ENCODE results near the gene ANKRD39. TPM values are rescaled to one million over a fixed set of nuclear protein-coding genes. Genes with fewer than 3 reads are reported as not detected.
"Not testable (repeated sequence)": the region's sequence is repeated elsewhere in the genome, so short reads cannot be mapped to it uniquely, and the experiment has no call there.

Gene ANKRD39
- total and polyA plus RNA-seq, 2 experiments from 2014 or later = 17.5 to 32.0 TPM

DNA sequence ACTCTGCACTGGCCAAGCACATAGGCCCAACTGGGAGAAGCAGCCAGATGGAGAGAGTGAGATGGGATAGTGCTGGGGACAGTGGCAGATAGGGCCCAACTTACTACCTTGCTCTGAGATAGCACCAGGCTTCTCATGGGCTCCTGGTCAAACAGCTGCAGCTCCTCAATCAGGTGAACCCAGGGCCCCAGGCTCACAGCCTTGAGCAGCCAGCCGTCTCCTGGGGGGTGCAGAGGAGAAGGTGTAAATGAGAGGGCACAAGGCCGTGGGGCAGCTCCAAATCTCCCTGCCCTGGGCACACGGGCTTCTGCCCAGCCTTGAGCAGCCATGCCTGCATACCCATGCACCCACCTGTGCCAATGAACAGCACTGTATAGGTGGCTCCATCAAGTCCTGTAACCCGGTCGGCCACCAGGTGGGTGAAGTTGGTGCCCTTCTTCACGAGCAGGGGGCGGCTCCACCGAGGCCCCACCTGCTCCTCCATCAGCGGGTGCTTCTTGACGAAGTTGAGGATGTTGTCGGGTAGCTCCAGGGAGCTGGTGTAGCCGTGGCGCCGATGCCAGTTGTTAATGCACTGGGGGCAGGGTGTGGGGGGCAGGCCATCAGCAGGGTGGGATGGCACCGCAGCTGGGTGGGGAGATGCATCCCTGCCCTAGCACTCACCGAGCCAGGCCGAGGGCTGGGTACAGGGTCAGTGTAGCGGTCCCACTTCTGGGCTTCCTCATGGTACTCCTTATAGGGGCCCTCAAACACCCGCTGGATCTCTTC, 5.9 kb upstream of the ANKRD39 start:
- H3K4me1 ChIP-seq (ENCODE audit: insufficient read depth) = peaks cover 17% of the 10 kb centered on the region
- H3K27ac Mint-ChIP-seq = no peak overlapping the region; the same call in 1 of the 2 replicates
- H3K9me3 Mint-ChIP-seq = no peaks in the 10 kb centered on the region; the same call in 2 of the 3 replicates
- peaks cover 30% of the 10 kb centered on the region; the same call in 1 of the 2 replicates for H3K36me3 ChIP-seq (ENCODE audit: insufficient read depth)
- peaks cover 19% of the 10 kb centered on the region for H3K27me3 Mint-ChIP-seq (ENCODE audit: insufficient read depth, low read depth, poor library complexity)
- H3K79me2 ChIP-seq (replicated peaks; ENCODE audit: insufficient read depth) = peaks cover 33% of the 10 kb centered on the region
- H3K9me2 ChIP-seq (ENCODE audit: insufficient read depth) = no peaks in the 10 kb centered on the region
- H3F3A ChIP-seq (replicated peaks; ENCODE audit: low read depth) = peaks cover 17% of the 10 kb centered on the region
- no peak overlapping the region for H3K4me3 ChIP-seq
- no peak overlapping the region for H3K27ac ChIP-seq (ENCODE audit: low read depth)
- H3K4me3 Mint-ChIP-seq = no peak overlapping the region
- no peak overlapping the region for H3K4me2 ChIP-seq
- DNase-seq (ENCODE audit: low spot score) = no peak
- TF ChIP-seq NANOG (IDR thresholded peaks at IDR 0.05; ENCODE audit: borderline replicate concordance) (no peak), ZNF114 (CRISPR knock-in tag; IDR thresholded peaks at IDR 0.05) (no peak), STAT1 (IDR thresholded peaks at IDR 0.05; ENCODE audit: unreplicated experiment) (no peak), EZH2phosphoT487 (IDR thresholded peaks at IDR 0.05; ENCODE audit: unreplicated experiment) (no peak), ZNF331 (CRISPR knock-in tag; IDR thresholded peaks at IDR 0.05; ENCODE audit: low read depth) (no peak), CREB1 (CRISPR knock-in tag; IDR thresholded peaks at IDR 0.05; ENCODE audit: low read depth) (no peak), EZH2 (IDR thresholded peaks at IDR 0.05; ENCODE audit: low read depth, unreplicated experiment) (no peak)
- TF ChIP-seq, protein P1, sequence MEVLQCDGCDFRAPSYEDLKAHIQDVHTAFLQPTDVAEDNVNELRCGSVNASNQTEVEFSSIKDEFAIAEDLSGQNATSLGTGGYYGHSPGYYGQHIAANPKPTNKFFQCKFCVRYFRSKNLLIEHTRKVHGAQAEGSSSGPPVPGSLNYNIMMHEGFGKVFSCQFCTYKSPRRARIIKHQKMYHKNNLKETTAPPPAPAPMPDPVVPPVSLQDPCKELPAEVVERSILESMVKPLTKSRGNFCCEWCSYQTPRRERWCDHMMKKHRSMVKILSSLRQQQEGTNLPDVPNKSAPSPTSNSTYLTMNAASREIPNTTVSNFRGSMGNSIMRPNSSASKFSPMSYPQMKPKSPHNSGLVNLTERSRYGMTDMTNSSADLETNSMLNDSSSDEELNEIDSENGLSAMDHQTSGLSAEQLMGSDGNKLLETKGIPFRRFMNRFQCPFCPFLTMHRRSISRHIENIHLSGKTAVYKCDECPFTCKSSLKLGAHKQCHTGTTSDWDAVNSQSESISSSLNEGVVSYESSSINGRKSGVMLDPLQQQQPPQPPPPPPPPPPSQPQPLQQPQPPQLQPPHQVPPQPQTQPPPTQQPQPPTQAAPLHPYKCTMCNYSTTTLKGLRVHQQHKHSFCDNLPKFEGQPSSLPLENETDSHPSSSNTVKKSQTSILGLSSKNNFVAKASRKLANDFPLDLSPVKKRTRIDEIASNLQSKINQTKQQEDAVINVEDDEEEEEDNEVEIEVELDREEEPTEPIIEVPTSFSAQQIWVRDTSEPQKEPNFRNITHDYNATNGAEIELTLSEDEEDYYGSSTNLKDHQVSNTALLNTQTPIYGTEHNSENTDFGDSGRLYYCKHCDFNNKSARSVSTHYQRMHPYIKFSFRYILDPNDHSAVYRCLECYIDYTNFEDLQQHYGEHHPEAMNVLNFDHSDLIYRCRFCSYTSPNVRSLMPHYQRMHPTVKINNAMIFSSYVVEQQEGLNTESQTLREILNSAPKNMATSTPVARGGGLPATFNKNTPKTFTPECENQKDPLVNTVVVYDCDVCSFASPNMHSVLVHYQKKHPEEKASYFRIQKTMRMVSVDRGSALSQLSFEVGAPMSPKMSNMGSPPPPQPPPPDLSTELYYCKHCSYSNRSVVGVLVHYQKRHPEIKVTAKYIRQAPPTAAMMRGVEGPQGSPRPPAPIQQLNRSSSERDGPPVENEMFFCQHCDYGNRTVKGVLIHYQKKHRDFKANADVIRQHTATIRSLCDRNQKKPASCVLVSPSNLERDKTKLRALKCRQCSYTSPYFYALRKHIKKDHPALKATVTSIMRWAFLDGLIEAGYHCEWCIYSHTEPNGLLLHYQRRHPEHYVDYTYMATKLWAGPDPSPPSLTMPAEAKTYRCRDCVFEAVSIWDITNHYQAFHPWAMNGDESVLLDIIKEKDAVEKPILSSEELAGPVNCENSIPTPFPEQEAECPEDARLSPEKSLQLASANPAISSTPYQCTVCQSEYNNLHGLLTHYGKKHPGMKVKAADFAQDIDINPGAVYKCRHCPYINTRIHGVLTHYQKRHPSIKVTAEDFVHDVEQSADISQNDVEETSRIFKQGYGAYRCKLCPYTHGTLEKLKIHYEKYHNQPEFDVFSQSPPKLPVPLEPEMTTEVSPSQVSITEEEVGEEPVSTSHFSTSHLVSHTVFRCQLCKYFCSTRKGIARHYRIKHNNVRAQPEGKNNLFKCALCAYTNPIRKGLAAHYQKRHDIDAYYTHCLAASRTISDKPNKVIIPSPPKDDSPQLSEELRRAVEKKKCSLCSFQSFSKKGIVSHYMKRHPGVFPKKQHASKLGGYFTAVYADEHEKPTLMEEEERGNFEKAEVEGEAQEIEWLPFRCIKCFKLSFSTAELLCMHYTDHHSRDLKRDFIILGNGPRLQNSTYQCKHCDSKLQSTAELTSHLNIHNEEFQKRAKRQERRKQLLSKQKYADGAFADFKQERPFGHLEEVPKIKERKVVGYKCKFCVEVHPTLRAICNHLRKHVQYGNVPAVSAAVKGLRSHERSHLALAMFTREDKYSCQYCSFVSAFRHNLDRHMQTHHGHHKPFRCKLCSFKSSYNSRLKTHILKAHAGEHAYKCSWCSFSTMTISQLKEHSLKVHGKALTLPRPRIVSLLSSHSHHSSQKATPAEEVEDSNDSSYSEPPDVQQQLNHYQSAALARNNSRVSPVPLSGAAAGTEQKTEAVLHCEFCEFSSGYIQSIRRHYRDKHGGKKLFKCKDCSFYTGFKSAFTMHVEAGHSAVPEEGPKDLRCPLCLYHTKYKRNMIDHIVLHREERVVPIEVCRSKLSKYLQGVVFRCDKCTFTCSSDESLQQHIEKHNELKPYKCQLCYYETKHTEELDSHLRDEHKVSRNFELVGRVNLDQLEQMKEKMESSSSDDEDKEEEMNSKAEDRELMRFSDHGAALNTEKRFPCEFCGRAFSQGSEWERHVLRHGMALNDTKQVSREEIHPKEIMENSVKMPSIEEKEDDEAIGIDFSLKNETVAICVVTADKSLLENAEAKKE (CRISPR knock-in tag; IDR thresholded peaks at IDR 0.05) = no peak
- TF ChIP-seq, protein P2, sequence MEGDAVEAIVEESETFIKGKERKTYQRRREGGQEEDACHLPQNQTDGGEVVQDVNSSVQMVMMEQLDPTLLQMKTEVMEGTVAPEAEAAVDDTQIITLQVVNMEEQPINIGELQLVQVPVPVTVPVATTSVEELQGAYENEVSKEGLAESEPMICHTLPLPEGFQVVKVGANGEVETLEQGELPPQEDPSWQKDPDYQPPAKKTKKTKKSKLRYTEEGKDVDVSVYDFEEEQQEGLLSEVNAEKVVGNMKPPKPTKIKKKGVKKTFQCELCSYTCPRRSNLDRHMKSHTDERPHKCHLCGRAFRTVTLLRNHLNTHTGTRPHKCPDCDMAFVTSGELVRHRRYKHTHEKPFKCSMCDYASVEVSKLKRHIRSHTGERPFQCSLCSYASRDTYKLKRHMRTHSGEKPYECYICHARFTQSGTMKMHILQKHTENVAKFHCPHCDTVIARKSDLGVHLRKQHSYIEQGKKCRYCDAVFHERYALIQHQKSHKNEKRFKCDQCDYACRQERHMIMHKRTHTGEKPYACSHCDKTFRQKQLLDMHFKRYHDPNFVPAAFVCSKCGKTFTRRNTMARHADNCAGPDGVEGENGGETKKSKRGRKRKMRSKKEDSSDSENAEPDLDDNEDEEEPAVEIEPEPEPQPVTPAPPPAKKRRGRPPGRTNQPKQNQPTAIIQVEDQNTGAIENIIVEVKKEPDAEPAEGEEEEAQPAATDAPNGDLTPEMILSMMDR (conservative IDR thresholded peaks at IDR 0.05; ENCODE audit: low read depth in 2 of 2) = no peak
- TF ChIP-seq, protein P3, sequence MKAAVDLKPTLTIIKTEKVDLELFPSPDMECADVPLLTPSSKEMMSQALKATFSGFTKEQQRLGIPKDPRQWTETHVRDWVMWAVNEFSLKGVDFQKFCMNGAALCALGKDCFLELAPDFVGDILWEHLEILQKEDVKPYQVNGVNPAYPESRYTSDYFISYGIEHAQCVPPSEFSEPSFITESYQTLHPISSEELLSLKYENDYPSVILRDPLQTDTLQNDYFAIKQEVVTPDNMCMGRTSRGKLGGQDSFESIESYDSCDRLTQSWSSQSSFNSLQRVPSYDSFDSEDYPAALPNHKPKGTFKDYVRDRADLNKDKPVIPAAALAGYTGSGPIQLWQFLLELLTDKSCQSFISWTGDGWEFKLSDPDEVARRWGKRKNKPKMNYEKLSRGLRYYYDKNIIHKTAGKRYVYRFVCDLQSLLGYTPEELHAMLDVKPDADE (IDR thresholded peaks at IDR 0.05) = no peak
- ATAC-seq = no peak
- no peaks in the 10 kb centered on the region for H3K27me3 ChIP-seq (ENCODE audit: insufficient read depth)
- no peaks in the 10 kb centered on the region; the same call in none of the 2 replicates for H4K20me1 ChIP-seq (replicated peaks; ENCODE audit: insufficient read depth)
- H3K4me1 Mint-ChIP-seq = peaks cover 27% of the 10 kb centered on the region
- H3K36me3 Mint-ChIP-seq (ENCODE audit: low read depth) = peaks cover 71% of the 10 kb centered on the region
- H2AFZ ChIP-seq = no peak overlapping the region

DNA sequence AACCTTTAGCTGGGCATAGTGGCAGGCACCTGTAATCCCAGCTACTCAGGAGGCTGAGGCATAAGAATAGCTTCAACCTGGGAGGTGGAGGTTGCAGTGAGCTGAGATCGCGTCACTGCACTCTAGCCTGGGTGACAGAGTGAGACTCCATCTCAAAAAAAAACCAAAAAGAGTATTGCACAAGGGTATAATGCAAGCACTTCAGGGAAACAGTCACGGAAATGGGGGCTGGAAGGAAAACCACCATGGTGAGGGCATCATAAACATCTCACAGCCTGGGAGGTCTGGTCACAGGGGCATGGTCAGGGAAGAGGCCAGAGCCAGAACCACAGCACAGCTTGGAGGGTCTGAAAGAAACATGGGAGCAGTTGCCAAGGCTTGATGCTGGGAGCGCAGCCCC, 5.2 kb upstream of the ANKRD39 start:
- not testable (repeated sequence) for H3K4me3 Mint-ChIP-seq; H3K4me2 ChIP-seq; DNase-seq (ENCODE audit: low spot score); H2AFZ ChIP-seq; H3K9me2 ChIP-seq (ENCODE audit: insufficient read depth); H3K27me3 ChIP-seq (ENCODE audit: insufficient read depth); H3K27ac ChIP-seq (ENCODE audit: low read depth); H3K9me3 Mint-ChIP-seq; H3K4me3 ChIP-seq; ATAC-seq; H4K20me1 ChIP-seq (replicated peaks; ENCODE audit: insufficient read depth)
- Histone ChIP-seq H3K79me2 (replicated peaks; ENCODE audit: insufficient read depth) (peaks cover 27% of the 10 kb centered on the region), H3K36me3 (ENCODE audit: insufficient read depth) (peaks cover 30% of the 10 kb centered on the region; the same call in 1 of the 2 replicates), H3K4me1 (ENCODE audit: insufficient read depth) (peaks cover 17% of the 10 kb centered on the region), H3F3A (replicated peaks; ENCODE audit: low read depth) (peaks cover 17% of the 10 kb centered on the region)
- Mint-ChIP-seq H3K27ac (peak overlapping the region; percentile 55; the same call in 1 of the 2 replicates), H3K4me1 (peaks cover 27% of the 10 kb centered on the region), H3K36me3 (ENCODE audit: low read depth) (peaks cover 71% of the 10 kb centered on the region), H3K27me3 (ENCODE audit: insufficient read depth, low read depth, poor library complexity) (peaks cover 21% of the 10 kb centered on the region)

Measured in GM23338 (cell line).